ENCODE measurements around the gene CDHR2.

Gene CDHR2

DNA sequence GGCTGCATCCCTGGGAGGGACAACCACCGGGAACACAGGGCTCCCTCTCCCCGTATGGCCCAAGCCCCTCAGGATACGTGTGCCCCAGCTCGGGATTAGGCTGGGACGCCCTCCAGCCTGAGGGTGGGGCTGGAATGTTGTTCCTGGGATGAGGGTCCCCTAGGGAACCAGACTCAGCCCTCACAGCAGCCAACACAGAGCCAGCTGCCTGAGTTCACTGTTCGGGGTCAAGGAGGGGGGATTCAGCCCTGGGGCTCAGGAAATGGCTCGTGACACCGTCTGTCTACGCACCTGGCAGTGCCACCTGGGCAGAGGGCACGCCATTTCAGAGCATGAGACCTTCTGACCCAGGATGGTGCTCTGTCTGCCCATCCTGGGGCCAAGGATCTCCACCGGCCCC, 20.8 kb upstream of the CDHR2 start:
- H3K4me3 ChIP-seq (ENCODE audit: low read length), result no peak overlapping the region
- DNase-seq (ENCODE audit: low read depth, low spot score), result no peak

DNA sequence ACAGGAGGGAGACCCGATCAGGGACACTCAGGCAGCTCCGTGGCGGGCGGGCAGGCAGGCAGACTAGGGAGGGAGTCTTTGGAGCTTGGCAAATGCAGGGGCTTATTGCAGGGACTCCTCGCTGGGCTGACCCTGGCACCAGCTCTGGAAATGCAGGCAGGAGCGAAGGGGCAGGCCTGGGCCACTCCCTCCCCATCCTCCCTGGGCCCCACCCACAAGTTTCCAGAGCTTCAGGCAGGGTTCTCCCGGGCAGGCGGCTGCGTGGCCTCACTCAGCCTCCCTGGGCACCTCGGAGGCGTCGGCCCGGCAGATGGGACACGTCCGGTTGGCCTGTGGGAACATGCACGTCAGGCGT, 20.4 kb upstream of the CDHR2 start:
- DNase-seq (ENCODE audit: low read depth, low spot score), result no peak

DNA sequence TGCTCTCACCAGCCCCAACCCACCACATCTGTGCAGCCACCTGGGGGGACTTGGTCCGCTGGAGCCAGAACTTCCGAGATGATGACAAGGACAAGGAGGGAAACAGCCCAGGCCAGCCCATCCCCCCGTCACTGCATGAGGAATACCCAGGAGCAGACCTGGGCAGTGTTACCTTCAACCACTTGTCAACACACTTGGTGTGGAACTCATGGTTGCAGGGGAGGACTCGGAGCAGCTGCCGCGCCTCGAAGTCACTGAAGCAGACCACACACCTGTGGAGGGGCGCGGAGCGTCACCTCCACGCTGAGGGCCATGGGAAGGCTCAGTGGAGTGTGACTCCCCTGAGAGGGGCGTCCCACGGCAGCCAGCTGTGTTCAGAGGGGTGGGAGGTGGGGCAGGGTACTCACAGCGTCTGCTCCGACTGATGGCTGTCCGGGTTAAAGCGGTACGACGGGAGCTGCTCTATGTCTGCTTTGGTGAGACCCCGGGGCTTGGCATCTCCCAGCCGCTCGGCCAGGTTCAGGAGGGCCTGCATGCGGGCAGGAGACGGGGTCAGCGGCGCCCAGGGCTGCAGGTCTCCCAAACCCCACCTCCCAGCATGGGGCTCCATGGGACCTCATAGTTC, 19.9 kb upstream of the CDHR2 start:
- DNase-seq (ENCODE audit: low read depth, low spot score), result no peak
- peak overlapping the region; percentile 15 for H3K4me3 ChIP-seq (ENCODE audit: low read length)

More for the DNA sequence above, 20.4 kb upstream of the CDHR2 start:
- no peak overlapping the region for H3K4me3 ChIP-seq (ENCODE audit: low read length)

DNA sequence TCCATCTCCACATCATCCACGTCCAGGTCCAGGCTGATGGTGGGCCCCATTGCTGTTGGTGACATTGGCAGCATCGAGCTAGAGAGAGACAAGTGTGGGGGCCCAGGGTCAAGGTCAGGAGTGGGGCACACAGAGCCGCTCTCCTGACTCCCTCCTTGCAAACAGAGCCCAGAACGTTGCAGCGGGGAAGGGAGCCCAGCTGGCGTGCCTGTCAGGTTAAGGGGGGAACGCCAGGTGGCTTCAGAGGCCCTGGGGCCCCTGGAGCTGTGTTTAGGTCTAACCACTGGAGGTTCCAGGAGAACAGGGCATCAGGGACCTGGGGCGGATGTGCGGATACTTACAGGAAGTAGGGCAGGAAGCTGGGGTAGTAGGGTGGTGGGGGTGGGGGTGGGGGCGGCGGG, 19.4 kb upstream of the CDHR2 start:
- H3K4me3 ChIP-seq (ENCODE audit: low read length), result peak overlapping the region; percentile 15

DNA sequence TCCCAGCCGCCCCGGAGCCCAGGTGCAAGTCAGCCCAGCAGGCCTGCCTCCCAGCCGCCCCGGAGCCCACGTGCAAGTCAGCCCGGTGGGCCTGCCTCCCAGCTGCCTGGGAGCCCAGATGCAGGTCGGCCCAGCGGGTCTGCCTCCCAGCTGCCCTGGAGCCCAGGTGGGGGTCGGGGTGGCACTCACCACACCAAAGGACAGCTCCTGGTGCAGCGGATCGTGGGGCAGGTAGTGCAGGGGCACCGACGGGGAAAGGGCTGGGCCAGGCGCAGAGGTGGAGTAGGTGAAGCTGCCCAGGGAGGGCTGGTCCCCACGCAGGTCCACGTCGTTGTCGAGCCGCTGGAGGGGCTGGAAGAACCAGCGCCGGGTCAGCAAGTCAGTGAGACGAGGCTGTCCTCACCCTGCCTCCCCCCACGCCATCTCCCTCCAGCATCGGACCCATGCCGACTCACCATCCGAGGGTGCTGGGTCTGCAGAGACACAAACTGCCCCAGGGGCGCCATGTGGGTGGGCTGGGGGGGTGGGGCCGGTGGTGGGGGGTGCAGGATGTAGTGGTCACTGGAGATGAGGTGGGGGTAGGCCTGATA, 18.7 kb upstream of the CDHR2 start:
- peak overlapping the region; percentile 44 for H3K4me3 ChIP-seq (ENCODE audit: low read length)
- peak; percentile 76 for DNase-seq (ENCODE audit: low read depth, low spot score)

More for the DNA sequence above, 19.4 kb upstream of the CDHR2 start:
- peak; percentile 97 for DNase-seq (ENCODE audit: low read depth, low spot score)

DNA sequence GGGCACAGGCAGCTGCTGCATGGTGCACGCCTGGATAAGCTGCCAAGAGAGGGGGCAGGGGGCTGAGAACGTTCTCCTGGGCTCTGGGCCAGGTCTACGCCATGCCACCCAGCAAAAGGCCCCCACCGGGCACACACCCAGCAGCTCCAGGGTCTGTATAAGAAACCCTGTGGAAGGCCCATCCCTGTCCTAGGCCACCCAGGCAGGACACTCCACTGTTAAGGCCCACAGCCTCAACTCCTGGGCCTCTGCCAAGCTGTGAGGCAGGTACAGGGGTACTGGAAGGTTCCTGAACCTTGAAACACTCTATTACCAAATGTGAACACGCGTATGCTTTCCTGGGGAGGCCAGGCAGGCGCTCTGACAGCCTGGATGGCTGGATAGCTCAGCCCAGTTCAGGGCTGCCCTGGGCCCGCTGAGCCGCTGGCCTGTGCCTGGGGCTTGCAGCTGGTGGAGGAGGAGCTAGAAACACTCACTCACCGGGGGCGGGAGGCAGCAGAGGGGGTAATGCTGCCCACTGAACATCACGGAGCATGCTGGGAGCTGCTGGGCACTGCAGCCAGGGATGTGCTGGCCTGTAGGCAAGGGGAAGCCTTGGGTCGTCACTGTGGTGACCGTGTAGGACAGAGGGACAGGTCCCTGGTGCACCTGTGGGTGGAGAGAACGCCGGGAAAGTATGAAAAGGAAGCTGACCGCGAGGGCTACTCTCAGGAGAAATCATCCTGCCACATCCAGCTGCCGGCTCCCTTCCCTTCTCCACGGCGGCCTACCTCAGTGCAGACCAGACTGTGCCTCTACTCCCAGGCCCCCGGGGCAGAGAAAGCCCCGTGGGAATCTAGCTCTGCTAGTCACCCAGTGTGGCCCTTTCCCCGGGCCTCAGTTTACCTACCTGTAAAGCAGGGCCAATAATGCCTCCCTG, 17.9 kb upstream of the CDHR2 start:
- H3K4me3 ChIP-seq (ENCODE audit: low read length), result peak overlapping the region; percentile 44
- no peak for DNase-seq (ENCODE audit: low read depth, low spot score)

DNA sequence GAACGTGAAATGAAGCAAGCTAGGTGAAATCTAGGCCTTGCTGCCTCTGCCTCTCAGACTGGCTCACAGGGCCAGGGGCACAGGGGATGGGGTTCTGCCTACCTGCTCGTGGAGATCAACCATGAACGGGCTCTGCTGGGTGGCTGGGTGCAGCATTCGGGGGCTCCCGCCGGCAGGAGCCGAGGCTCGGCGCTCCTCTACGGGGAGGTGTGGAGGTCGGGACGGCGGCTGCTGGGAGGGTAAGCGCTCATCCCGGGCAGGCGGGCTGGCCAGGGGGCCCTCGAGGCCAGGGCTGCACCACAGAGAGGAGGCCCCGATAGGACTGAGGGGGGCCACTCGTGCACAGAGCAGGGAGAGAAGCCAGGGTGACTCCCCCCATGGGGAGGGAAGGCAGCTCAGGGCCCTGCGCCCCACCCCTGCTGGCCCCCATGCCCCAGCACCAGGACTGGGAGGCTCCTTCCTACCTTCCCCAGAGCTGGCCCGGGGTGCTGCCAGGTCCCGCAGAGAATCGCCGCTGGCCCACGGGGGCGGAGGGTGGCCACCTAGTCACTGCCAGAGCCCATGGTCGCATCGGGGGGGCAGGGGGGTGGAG, 17.1 kb upstream of the CDHR2 start:
- H3K4me3 ChIP-seq (ENCODE audit: low read length), result peak overlapping the region; percentile 44
- no peak for DNase-seq (ENCODE audit: low read depth, low spot score)

DNA sequence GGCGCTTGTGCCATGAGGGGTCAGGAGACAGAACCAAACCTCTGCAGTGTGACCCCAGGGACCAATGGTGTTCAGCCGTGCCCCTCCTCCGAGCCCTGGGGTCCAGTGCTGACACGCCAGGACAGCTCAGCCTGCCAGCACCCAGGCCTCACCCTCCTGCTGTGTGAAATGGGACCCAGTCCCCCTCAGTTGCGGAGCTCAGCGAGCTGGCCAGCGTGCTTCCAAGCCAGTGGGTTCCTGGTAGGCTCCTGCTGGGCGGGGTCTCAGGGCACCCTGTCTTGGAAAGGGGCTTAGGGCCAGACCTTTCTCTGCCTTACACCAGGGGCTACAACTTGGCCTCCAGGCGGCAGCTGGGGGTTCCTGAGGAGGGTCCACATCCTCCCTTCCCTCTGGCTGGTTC, 16.3 kb upstream of the CDHR2 start:
- peak overlapping the region; percentile 99 for H3K4me3 ChIP-seq (ENCODE audit: low read length)
- no peak for DNase-seq (ENCODE audit: low read depth, low spot score)

DNA sequence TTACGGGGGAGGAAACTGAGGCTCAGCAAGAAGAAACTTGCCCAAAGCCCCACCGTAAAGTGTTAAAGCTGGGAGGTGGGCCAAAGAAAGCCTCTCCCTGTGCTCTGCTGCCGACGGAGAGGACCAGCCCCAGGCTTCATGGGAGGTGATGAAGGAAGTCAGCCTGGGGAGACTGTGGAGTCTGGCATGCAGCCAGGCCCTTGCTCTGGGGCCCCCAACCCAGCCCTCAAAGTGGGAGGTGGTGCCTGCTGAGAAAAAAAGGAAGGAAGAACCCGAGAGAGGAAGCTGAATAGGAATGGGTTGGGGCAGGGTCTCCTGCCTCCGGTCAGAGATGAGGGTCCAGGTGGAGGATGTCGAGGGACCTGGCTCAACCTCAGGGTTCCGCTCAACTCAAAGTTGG, 15.8 kb upstream of the CDHR2 start:
- H3K4me3 ChIP-seq (ENCODE audit: low read length), result peak overlapping the region; percentile 99
- peak; percentile 68 for DNase-seq (ENCODE audit: low read depth, low spot score)

DNA sequence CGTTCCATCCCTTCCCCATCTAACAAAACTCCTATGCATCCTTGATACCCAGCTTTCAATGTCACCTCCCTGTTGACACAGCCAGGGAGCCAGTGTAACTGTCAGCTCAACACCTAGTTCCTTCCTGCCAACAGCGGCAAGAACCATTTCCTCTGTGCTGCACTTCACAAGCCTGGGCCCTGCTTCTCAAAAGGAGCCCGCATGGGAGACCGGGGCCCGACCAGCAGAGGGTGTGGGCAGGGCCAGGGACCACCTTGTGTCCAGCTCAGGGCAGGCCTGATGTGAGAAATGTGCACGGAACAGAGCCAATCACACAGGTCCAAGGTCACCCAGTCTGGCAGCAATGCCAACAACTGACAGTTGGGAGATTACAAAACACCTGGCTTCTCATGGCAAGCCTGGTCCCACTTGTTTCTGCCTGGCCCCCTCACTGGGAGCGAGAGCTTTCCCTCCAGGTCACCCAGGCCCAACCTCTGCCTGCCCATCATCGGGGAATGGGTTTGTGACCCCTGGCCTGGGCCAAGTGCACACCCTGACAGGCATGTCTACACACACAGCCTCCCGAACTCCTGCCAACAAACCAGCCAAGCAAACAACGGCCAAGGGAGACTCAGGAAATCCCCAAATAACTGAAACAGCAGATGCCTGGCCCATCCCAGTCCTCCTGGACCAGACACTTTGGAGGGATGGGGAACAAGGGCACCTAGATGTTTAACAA, 15.1 kb upstream of the CDHR2 start:
- peak overlapping the region; percentile 99 for H3K4me3 ChIP-seq (ENCODE audit: low read length)
- peak; percentile 81 for DNase-seq (ENCODE audit: low read depth, low spot score)

DNA sequence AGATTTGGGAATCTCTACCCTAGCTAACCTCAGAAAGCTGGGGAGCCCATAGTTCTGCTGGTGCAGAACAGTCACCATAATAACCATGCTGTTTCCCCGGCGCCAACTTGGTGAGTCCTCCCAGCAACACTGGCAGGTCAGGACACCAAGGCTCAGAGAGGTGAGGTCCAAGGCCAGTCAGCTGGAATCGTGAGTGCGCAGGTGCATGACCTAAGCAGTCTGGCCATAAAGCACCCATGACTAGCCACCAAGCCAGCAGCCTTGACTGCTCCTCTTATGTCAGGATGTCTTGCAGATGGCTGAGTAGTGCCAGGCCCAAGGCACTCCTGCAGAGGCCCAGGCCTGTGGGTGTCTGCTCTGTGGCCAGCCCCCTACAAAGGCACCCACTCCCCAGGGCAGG, 14.5 kb upstream of the CDHR2 start:
- DNase-seq (ENCODE audit: low read depth, low spot score), result no peak
- peak overlapping the region; percentile 99 for H3K4me3 ChIP-seq (ENCODE audit: low read length)

DNA sequence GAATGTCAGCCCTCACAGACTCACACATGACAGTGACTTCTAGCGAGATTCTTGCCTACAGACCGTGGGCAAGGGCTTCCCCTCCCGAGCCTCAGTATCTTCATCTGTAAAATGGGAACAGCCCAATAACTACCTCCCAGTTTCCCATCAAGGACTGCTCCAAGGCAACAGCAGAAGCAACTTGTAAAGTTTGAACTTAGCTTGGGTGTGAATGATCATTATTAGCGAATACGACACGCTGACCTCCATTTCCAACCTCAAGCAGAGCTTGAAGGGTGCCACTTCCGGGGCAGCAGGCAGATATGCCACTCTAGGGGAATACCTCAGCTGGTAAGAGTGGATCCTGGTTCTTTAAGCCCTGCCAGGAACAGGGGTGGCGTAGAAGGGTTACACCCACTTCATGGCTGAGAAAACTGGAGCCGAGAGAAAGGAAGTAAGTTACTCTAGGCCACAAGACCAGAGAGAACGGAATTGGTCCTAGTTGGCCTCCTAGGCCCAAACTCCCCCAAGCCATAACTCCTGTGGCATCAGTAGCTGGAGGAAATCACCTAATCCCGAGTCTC, 14.0 kb upstream of the CDHR2 start:
- H3K4me3 ChIP-seq (ENCODE audit: low read length), result peak overlapping the region; percentile 99
- DNase-seq (ENCODE audit: low read depth, low spot score), result peak; percentile 79

DNA sequence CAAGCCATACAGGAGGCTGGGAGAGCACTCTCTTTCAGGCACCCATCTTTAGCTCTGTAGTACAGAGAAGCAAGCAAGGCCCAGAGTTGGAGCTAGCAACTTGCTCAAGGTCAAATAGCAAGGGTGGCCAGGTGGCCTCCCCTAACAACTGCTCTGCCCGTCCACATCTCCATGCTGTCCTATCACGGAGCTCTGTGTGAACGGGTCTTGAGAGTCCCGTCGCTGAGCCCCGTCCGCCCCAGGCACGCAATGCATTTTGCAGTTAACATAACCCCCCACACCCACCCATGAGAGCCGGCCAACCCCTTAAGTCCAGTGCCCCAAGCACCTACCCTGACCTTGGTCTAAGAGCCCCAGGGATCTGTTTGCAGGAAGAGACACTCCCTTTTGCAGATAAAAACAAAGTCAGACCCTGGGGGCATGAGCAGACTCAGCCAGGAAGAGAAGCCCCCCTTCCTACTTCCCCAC, 13.4 kb upstream of the CDHR2 start:
- no peak for DNase-seq (ENCODE audit: low read depth, low spot score)

DNA sequence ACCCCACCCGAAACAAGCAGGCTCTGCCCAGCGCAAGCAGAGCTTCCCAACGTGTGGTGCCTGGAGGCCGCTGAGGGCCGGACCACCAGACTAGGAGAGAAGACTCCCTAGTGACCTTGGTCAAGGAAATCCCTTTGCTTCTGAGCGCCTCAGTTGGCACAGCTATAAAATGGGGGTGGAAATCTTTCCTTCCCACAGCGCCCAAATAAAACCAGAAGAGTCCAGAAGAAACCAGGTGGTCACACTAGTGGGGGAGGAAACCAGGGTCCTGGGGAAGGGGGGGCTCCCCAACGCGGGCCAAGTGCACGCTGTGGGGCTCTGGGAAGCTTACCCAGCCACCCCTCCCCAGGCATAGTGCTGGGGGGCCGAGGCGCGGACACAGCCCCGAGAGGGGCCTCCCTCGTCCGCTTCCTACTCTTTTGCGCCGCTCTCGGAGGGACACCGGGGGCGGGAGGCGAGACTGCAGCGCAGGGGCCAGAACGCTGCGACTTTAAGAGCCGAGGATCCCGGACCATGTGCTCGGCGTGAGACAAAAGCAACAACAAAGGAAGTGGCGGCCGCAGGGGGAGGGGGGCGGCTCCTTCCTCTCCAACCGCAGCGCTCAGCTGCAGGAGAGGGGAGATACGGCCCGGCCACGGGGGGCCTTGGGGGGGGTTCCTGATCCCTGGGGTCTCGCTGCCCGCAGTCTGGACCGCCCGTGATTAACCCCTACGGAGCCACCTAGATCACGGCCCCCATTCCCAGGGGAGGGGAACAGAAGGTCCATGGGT, 12.8 kb upstream of the CDHR2 start:
- DNase-seq (ENCODE audit: low read depth, low spot score), result peak; percentile 88
- peak overlapping the region; percentile 99 for H3K4me3 ChIP-seq (ENCODE audit: low read length)

More for the DNA sequence above, 13.4 kb upstream of the CDHR2 start:
- H3K4me3 ChIP-seq (ENCODE audit: low read length), result peak overlapping the region; percentile 99

DNA sequence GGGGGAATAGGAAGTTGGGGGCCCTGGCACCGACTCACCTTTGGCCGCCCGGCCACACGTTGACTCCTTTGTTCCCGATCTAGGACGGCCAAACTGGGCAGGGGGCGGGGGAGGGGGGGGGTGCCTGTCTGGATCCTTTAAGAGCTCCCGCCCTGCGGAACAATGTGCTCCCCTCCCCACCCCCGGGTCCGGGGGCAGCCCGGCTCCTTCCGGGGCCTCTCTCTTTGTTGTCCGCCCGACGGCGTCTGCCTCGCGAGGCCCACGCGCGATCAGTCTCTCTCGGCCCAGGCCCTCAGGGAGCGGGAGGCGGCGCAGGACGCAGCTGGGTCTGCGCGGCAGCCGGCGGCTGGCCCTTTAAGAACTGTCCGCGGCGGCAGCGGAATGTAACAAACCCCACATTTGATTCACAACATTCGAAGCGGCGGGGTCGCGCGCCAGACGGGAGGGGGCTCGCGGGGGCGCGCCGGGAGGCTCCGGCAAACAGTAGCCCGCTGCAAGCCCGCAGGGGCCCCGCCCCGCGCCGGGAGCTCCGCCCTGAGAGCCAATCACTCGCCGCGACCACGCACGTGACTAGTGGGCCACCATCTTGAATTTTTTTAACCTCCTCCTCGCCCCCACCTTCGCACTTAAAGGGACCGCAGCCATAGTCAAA, 12.1 kb upstream of the CDHR2 start, which contains the start of gene RNF44:
Gene RNF44, minus strand, starts transcription at position 501 of the 652 bp plus-strand sequence. CDS start 4,930 bp downstream, outside the sequence.
- peak within 1 kb of the TSS; percentile 99 for H3K4me3 ChIP-seq (ENCODE audit: low read length)
- peak; percentile 98 for DNase-seq (ENCODE audit: low read depth, low spot score)

DNA sequence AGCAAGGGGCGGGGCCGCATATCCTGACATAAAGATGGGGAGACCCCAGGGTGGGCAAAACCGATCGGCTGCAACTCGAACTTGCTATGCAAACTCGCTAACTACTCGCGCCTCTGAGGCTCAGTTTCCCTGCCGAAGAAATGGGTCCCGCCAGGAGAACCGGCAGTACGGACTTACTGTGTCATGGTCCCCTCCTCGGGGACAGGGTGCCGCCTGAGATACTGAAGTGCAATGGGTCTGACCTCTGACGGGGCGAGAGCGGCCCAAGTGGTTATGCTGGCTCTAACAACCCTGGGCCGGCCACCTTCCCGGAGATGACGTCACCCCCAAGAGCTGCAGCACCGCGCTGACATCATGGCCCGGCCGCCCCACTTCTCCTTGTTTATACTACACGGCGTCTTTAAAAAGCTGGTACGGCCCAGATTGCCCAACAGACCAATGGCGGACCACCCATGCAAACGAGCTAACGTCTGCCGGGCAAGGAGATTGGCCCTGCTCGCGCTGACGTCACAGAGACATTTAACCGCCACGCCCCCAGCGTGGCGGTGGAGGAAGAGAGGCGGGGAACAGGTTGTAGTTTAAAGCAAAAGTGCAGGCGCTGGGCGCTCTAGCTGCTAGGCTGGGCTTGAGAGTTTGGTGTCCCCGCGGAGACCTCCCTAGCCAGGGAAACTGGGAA, 11.4 kb upstream of the CDHR2 start:
- H3K4me3 ChIP-seq (ENCODE audit: low read length), result peak overlapping the region; percentile 99
- peak; percentile 99 for DNase-seq (ENCODE audit: low read depth, low spot score)

All from Jurkat, Clone E6-1 (cell line).